IMR-90 (cell line): Measurements from ENCODE around the gene GAL3ST3. TPM values are rescaled to one million over a fixed set of nuclear protein-coding genes. Genes with fewer than 3 reads are reported as not detected.

ENCODE experiments used
- ATAC-seq: fragments of 200-7000 bp; cut with Tn5 transposase; 2 replicates; pipeline ENCODE4 v1.9.1; 2020; ENCODE audit warnings: low read depth, mild to moderate bottlenecking, moderate library complexity
- BruUV-seq: library from RNA; stranded (reverse); fragments of 400-500 nt; replicated peaks from 2 replicates; lab custom pipeline; 2021; lab: Mats Ljungman, UMichigan
- CTCF ChIA-PET: fragments of 300-600 bp; formaldehyde crosslinking; extraction: SDS; loops from one replicate; lab custom pipeline; 2021; ENCODE audit warnings: antibody characterized with exemption; lab: Yijun Ruan, JAX
- POLR2A ChIA-PET: fragments of 300-600 bp; sonication (Branson Sonifier 250); formaldehyde crosslinking; loops from one replicate; lab custom pipeline; 2022; ENCODE audit warnings: antibody characterized with exemption; ENCODE audit not compliant: unreplicated experiment; lab: Charles Lee
- DNase-seq: peaks from one replicate; pipeline ENCODE4 v3.0.0; 2013
- H2AFZ ChIP-seq: replicated peaks from 2 replicates; pipeline ENCODE3; 2013; ENCODE audit warnings: low read length, mild to moderate bottlenecking; ENCODE audit not compliant: poor library complexity
- H2AK5ac ChIP-seq: 2 replicates; pipeline ENCODE4 v1.6.1; 2013; ENCODE audit warnings: low read depth, low read length, inconsistent platforms
- H2AK9ac ChIP-seq: replicated peaks from 2 replicates; pipeline ENCODE3; 2013; ENCODE audit warnings: mild to moderate bottlenecking, low read depth, low read length, moderate library complexity; ENCODE audit not compliant: poor library complexity
- H2BK120ac ChIP-seq: 2 replicates; pipeline ENCODE4 v1.6.1; 2013; ENCODE audit warnings: low read depth, low read length, inconsistent platforms
- H2BK15ac ChIP-seq: 3 replicates; pipeline ENCODE4 v1.6.1; 2013; ENCODE audit warnings: low read depth, low read length, inconsistent platforms
- H2BK20ac ChIP-seq: 2 replicates; pipeline ENCODE4 v1.6.1; 2013; ENCODE audit warnings: low read depth, mild to moderate bottlenecking, inconsistent platforms, low read length, moderate library complexity
- H2BK5ac ChIP-seq: 2 replicates; pipeline ENCODE4 v1.6.1; 2013; ENCODE audit warnings: mild to moderate bottlenecking, low read depth, low read length, inconsistent platforms; ENCODE audit not compliant: poor library complexity, severe bottlenecking
- H3K14ac ChIP-seq: replicated peaks from 2 replicates; pipeline ENCODE4 v1.6.1; 2013; ENCODE audit warnings: low read depth, low read length, inconsistent platforms
- H3K18ac ChIP-seq: 2 replicates; pipeline ENCODE4 v1.6.1; 2013; ENCODE audit warnings: low read depth, low read length, control low read depth
- H3K23ac ChIP-seq: 2 replicates; pipeline ENCODE4 v1.6.1; 2013; ENCODE audit warnings: low read depth, low read length, inconsistent platforms
- H3K27ac ChIP-seq: 2 replicates; pipeline ENCODE4 v1.5.1; 2013; ENCODE audit warnings: mild to moderate bottlenecking, control low read depth, low read length; ENCODE audit not compliant: insufficient read depth
- H3K27me3 ChIP-seq: 2 replicates; pipeline ENCODE4 v1.6.1; 2013; ENCODE audit warnings: low read length; ENCODE audit not compliant: control insufficient read depth, insufficient read depth
- H3K36me3 ChIP-seq: 2 replicates; pipeline ENCODE4 v1.6.1; 2013; ENCODE audit warnings: low read length, mixed read lengths; ENCODE audit not compliant: control insufficient read depth, insufficient read depth
- H3K4ac ChIP-seq: 2 replicates; pipeline ENCODE4 v1.6.1; 2013; ENCODE audit warnings: low read depth, low read length, inconsistent platforms
- H3K4me1 ChIP-seq: 2 replicates; pipeline ENCODE4 v1.6.1; 2013; ENCODE audit warnings: low read length, mixed read lengths; ENCODE audit not compliant: control insufficient read depth, insufficient read depth
- H3K4me2 ChIP-seq: 2 replicates; pipeline ENCODE4 v1.6.1; 2013; ENCODE audit warnings: low read depth, mild to moderate bottlenecking, control low read depth, low read length, moderate library complexity
- H3K4me3 ChIP-seq: 2 replicates; pipeline ENCODE4 v1.5.1; 2013; ENCODE audit warnings: low read depth, mild to moderate bottlenecking, control low read depth, low read length, moderate library complexity; ENCODE audit not compliant: insufficient read depth
- H3K56ac ChIP-seq: 2 replicates; pipeline ENCODE4 v1.6.1; 2013; ENCODE audit warnings: low read length, inconsistent platforms; ENCODE audit not compliant: insufficient read depth; ENCODE audit errors: extremely low read depth
- H3K79me1 ChIP-seq, 2 experiments: 2 replicates each; pipeline ENCODE4 v1.6.1; 2013; ENCODE audit warnings: low read length in 2 of 2, inconsistent platforms in 1 of 2, low read depth in 1 of 2
- H3K9ac ChIP-seq: 2 replicates; pipeline ENCODE4 v1.6.1; 2013; ENCODE audit warnings: low read depth, low read length, control low read depth
- H3K9me1 ChIP-seq: 2 replicates; pipeline ENCODE4 v1.6.1; 2013; ENCODE audit warnings: low read length, inconsistent platforms; ENCODE audit not compliant: insufficient read depth
- H3K9me3 ChIP-seq: 2 replicates; pipeline ENCODE4 v1.6.1; 2013; ENCODE audit warnings: low read length; ENCODE audit not compliant: control insufficient read depth, insufficient read depth
- H4K20me1 ChIP-seq: 2 replicates; pipeline ENCODE4 v1.6.1; 2013; ENCODE audit warnings: low read length, inconsistent platforms; ENCODE audit not compliant: insufficient read depth
- H4K5ac ChIP-seq: 2 replicates; pipeline ENCODE4 v1.6.1; 2013; ENCODE audit warnings: mild to moderate bottlenecking, low read depth, low read length, control low read depth
- H4K8ac ChIP-seq, 2 experiments: 2 replicates each; pipeline ENCODE4 v1.6.1; 2013; ENCODE audit warnings: low read depth in 2 of 2, low read length in 2 of 2, control low read depth in 1 of 2, inconsistent platforms in 1 of 2
- H4K91ac ChIP-seq: 2 replicates; pipeline ENCODE4 v1.6.1; 2013; ENCODE audit warnings: low read depth, low read length, inconsistent platforms; ENCODE audit not compliant: insufficient read depth
- CEBPB ChIP-seq: IDR thresholded peaks from 2 replicates; pipeline ENCODE4 v1.6.1; 2012; ENCODE audit warnings: low read depth, low read length, improper control_type of control experiment
- CHD1 ChIP-seq: IDR thresholded peaks from 2 replicates; pipeline ENCODE4 v1.6.1; 2012; ENCODE audit warnings: low read depth, low read length, improper control_type of control experiment
- ELK1 ChIP-seq: fragments of 150-350 bp; IDR thresholded peaks from 2 replicates; pipeline ENCODE4 v1.6.1; 2016; ENCODE audit warnings: low read depth, mild to moderate bottlenecking, low read length, moderate library complexity, borderline replicate concordance
- MAFK ChIP-seq: IDR thresholded peaks from 2 replicates; pipeline ENCODE4 v1.6.1; 2012; ENCODE audit warnings: low read depth, low read length, improper control_type of control experiment
- RCOR1 ChIP-seq: IDR thresholded peaks from 2 replicates; pipeline ENCODE4 v1.6.1; 2012; ENCODE audit warnings: mild to moderate bottlenecking, low read length, improper control_type of control experiment; ENCODE audit not compliant: insufficient replicate concordance
- USF2 ChIP-seq: fragments of 150-350 bp; IDR thresholded peaks from 2 replicates; pipeline ENCODE4 v1.6.1; 2017; ENCODE audit warnings: mild to moderate bottlenecking, antibody characterized with exemption, low read length, low read depth
- WGBS, 2 experiments: methylation state at CpG; one replicate each; pipeline versions ENCODE4 v1.1.5 to v1.1.7; 2013; ENCODE audit warnings: missing lambda C conversion rate in 2 of 2; ENCODE audit not compliant: insufficient read length in 1 of 2; ENCODE audit errors: extremely low coverage in 2 of 2; 5-methylcytosine and 5-hydroxymethylcytosine counted together
- dilution Hi-C: fragments of 300-500 bp; cut with HindIII; formaldehyde crosslinking; loops from one replicate; pipeline ENCODE4 v1.14.3; 2018; ENCODE audit warnings: low sequenced_read_pairs; ENCODE audit not compliant: unreplicated experiment
- in situ Hi-C: fragments of 300-500 bp; cut with MboI; formaldehyde crosslinking; loops from 3 replicates; pipeline ENCODE4 v1.14.3; 2019; ENCODE audit warnings: low sequenced_read_pairs, inconsistent platforms, mixed read lengths
- intact Hi-C: fragments of 100-400 bp; cut with micrococcal nuclease; formaldehyde crosslinking; loops from 2 replicates; pipeline ENCODE4 v1.10.0; 2022
- polyA plus RNA-seq, 3 experiments: library from polyadenylated mRNA; depleted of rRNA; stranded (reverse); fragments of >200 nt; gene quantifications; 2 replicates each; pipeline ENCODE4 v1.2.3, GENCODE V29; 2012; ENCODE audit warnings: low replicate concordance in 1 of 3
- total RNA-seq: library from RNA; depleted of rRNA; stranded (reverse); fragments of >200 nt; gene quantifications from 2 replicates; pipeline ENCODE4 v1.2.3, GENCODE V29; 2012

GAL3ST3 gene
- total and polyA plus RNA-seq, 2 of the 4 experiments (the other 2 are of a cell fraction), result 0.19 TPM; not detected in 1

- in situ Hi-C loops (no loop called here), dilution Hi-C loops (no loop called here), intact Hi-C loops (no loop called here)
- H3K9me1 ChIP-seq, result peaks cover 27% of the 10 kb centered on the region
- no peaks in the 10 kb centered on the region; the same call in 1 of the 2 replicates for H4K20me1 ChIP-seq
- ChIA-PET POLR2A (no interaction called here), CTCF (no interaction called here)
- no peak overlapping the region for H3K4me3 ChIP-seq
- no peak overlapping the region for H2BK20ac ChIP-seq
- 80% methylated on average over 1 of the region's 4 CpGs; no CpG with 5 or more reads in 1 of the 2 experiments for WGBS, 2 experiments
- H4K8ac ChIP-seq, result no peak overlapping the region
- H3K4me2 ChIP-seq, result no peak overlapping the region
- H3K27me3 ChIP-seq, result no peaks in the 10 kb centered on the region
- H2BK15ac ChIP-seq, result no peak overlapping the region
- no peak overlapping the region for H2AK5ac ChIP-seq
- H3K23ac ChIP-seq, result no peak overlapping the region
- no peak overlapping the region for H4K91ac ChIP-seq
- H3K36me3 ChIP-seq, result no peaks in the 10 kb centered on the region
- no peak overlapping the region for H2AFZ ChIP-seq
- peaks cover 0 to 4% of the 10 kb centered on the region in 2 experiments; a peak in 1 of 4 replicates for H3K79me1 ChIP-seq
- H2BK5ac ChIP-seq, result no peak overlapping the region
- BruUV-seq, result no TSS peak
- H3K18ac ChIP-seq, result no peak overlapping the region
- no peaks in the 10 kb centered on the region for H3K9me3 ChIP-seq
- H3K9ac ChIP-seq, result no peak overlapping the region
- no peak overlapping the region for H3K14ac ChIP-seq
- H2AK9ac ChIP-seq, result no peak overlapping the region
- H3K56ac ChIP-seq, result no peak overlapping the region
- no peak for ATAC-seq
- no peak overlapping the region for H3K27ac ChIP-seq
- H2BK120ac ChIP-seq, result no peak overlapping the region
- TF ChIP-seq ELK1 (no peak), USF2 (no peak), MAFK (no peak), CEBPB (no peak), CHD1 (no peak), RCOR1 (no peak)
- H3K4me1 ChIP-seq, result peaks cover 18% of the 10 kb centered on the region
- H3K4ac ChIP-seq, result no peak overlapping the region
- DNase-seq, result no peak
- H4K5ac ChIP-seq, result no peak overlapping the region
These were observed 31.6 kb downstream of the GAL3ST3 start for GRCh38 chr11:66017321-66017720.
